IMR-90 (cell line): Measurements from ENCODE around the gene FLT4. TPM values are rescaled to one million over a fixed set of nuclear protein-coding genes. Genes with fewer than 3 reads are reported as not detected.

Source experiments
- ATAC-seq: fragments of 200-7000 bp; cut with Tn5 transposase; 2 replicates; pipeline ENCODE4 v1.9.1; 2020; ENCODE audit warnings: low read depth, mild to moderate bottlenecking, moderate library complexity
- BruUV-seq: library from RNA; stranded (reverse); fragments of 400-500 nt; replicated peaks from 2 replicates; lab custom pipeline; 2021; lab: Mats Ljungman, UMichigan
- CTCF ChIA-PET: fragments of 300-600 bp; formaldehyde crosslinking; extraction: SDS; loops from one replicate; lab custom pipeline; 2021; ENCODE audit warnings: antibody characterized with exemption; lab: Yijun Ruan, JAX
- POLR2A ChIA-PET: fragments of 300-600 bp; sonication (Branson Sonifier 250); formaldehyde crosslinking; loops from one replicate; lab custom pipeline; 2022; ENCODE audit warnings: antibody characterized with exemption; ENCODE audit not compliant: unreplicated experiment; lab: Charles Lee
- DNase-seq: peaks from one replicate; pipeline ENCODE4 v3.0.0; 2013
- H2AFZ ChIP-seq: replicated peaks from 2 replicates; pipeline ENCODE3; 2013; ENCODE audit warnings: low read length, mild to moderate bottlenecking; ENCODE audit not compliant: poor library complexity
- H2AK5ac ChIP-seq: 2 replicates; pipeline ENCODE4 v1.6.1; 2013; ENCODE audit warnings: low read depth, low read length, inconsistent platforms
- H2AK9ac ChIP-seq: replicated peaks from 2 replicates; pipeline ENCODE3; 2013; ENCODE audit warnings: mild to moderate bottlenecking, low read depth, low read length, moderate library complexity; ENCODE audit not compliant: poor library complexity
- H2BK120ac ChIP-seq: 2 replicates; pipeline ENCODE4 v1.6.1; 2013; ENCODE audit warnings: low read depth, low read length, inconsistent platforms
- H2BK15ac ChIP-seq: 3 replicates; pipeline ENCODE4 v1.6.1; 2013; ENCODE audit warnings: low read depth, low read length, inconsistent platforms
- H2BK20ac ChIP-seq: 2 replicates; pipeline ENCODE4 v1.6.1; 2013; ENCODE audit warnings: low read depth, mild to moderate bottlenecking, inconsistent platforms, low read length, moderate library complexity
- H2BK5ac ChIP-seq: 2 replicates; pipeline ENCODE4 v1.6.1; 2013; ENCODE audit warnings: mild to moderate bottlenecking, low read depth, low read length, inconsistent platforms; ENCODE audit not compliant: poor library complexity, severe bottlenecking
- H3K14ac ChIP-seq: replicated peaks from 2 replicates; pipeline ENCODE4 v1.6.1; 2013; ENCODE audit warnings: low read depth, low read length, inconsistent platforms
- H3K18ac ChIP-seq: 2 replicates; pipeline ENCODE4 v1.6.1; 2013; ENCODE audit warnings: low read depth, low read length, control low read depth
- H3K23ac ChIP-seq: 2 replicates; pipeline ENCODE4 v1.6.1; 2013; ENCODE audit warnings: low read depth, low read length, inconsistent platforms
- H3K27ac ChIP-seq: 2 replicates; pipeline ENCODE4 v1.5.1; 2013; ENCODE audit warnings: mild to moderate bottlenecking, control low read depth, low read length; ENCODE audit not compliant: insufficient read depth
- H3K27me3 ChIP-seq: 2 replicates; pipeline ENCODE4 v1.6.1; 2013; ENCODE audit warnings: low read length; ENCODE audit not compliant: control insufficient read depth, insufficient read depth
- H3K36me3 ChIP-seq: 2 replicates; pipeline ENCODE4 v1.6.1; 2013; ENCODE audit warnings: low read length, mixed read lengths; ENCODE audit not compliant: control insufficient read depth, insufficient read depth
- H3K4ac ChIP-seq: 2 replicates; pipeline ENCODE4 v1.6.1; 2013; ENCODE audit warnings: low read depth, low read length, inconsistent platforms
- H3K4me1 ChIP-seq: 2 replicates; pipeline ENCODE4 v1.6.1; 2013; ENCODE audit warnings: low read length, mixed read lengths; ENCODE audit not compliant: control insufficient read depth, insufficient read depth
- H3K4me2 ChIP-seq: 2 replicates; pipeline ENCODE4 v1.6.1; 2013; ENCODE audit warnings: low read depth, mild to moderate bottlenecking, control low read depth, low read length, moderate library complexity
- H3K4me3 ChIP-seq: 2 replicates; pipeline ENCODE4 v1.5.1; 2013; ENCODE audit warnings: low read depth, mild to moderate bottlenecking, control low read depth, low read length, moderate library complexity; ENCODE audit not compliant: insufficient read depth
- H3K56ac ChIP-seq: 2 replicates; pipeline ENCODE4 v1.6.1; 2013; ENCODE audit warnings: low read length, inconsistent platforms; ENCODE audit not compliant: insufficient read depth; ENCODE audit errors: extremely low read depth
- H3K79me1 ChIP-seq, 2 experiments: 2 replicates each; pipeline ENCODE4 v1.6.1; 2013; ENCODE audit warnings: low read length in 2 of 2, inconsistent platforms in 1 of 2, low read depth in 1 of 2
- H3K9ac ChIP-seq: 2 replicates; pipeline ENCODE4 v1.6.1; 2013; ENCODE audit warnings: low read depth, low read length, control low read depth
- H3K9me1 ChIP-seq: 2 replicates; pipeline ENCODE4 v1.6.1; 2013; ENCODE audit warnings: low read length, inconsistent platforms; ENCODE audit not compliant: insufficient read depth
- H3K9me3 ChIP-seq: 2 replicates; pipeline ENCODE4 v1.6.1; 2013; ENCODE audit warnings: low read length; ENCODE audit not compliant: control insufficient read depth, insufficient read depth
- H4K20me1 ChIP-seq: 2 replicates; pipeline ENCODE4 v1.6.1; 2013; ENCODE audit warnings: low read length, inconsistent platforms; ENCODE audit not compliant: insufficient read depth
- H4K5ac ChIP-seq: 2 replicates; pipeline ENCODE4 v1.6.1; 2013; ENCODE audit warnings: mild to moderate bottlenecking, low read depth, low read length, control low read depth
- H4K8ac ChIP-seq, 2 experiments: 2 replicates each; pipeline ENCODE4 v1.6.1; 2013; ENCODE audit warnings: low read depth in 2 of 2, low read length in 2 of 2, control low read depth in 1 of 2, inconsistent platforms in 1 of 2
- H4K91ac ChIP-seq: 2 replicates; pipeline ENCODE4 v1.6.1; 2013; ENCODE audit warnings: low read depth, low read length, inconsistent platforms; ENCODE audit not compliant: insufficient read depth
- CEBPB ChIP-seq: IDR thresholded peaks from 2 replicates; pipeline ENCODE4 v1.6.1; 2012; ENCODE audit warnings: low read depth, low read length, improper control_type of control experiment
- CHD1 ChIP-seq: IDR thresholded peaks from 2 replicates; pipeline ENCODE4 v1.6.1; 2012; ENCODE audit warnings: low read depth, low read length, improper control_type of control experiment
- CTCF ChIP-seq: conservative IDR thresholded peaks from 2 replicates; pipeline ENCODE4 v1.5.1; 2012; ENCODE audit warnings: mild to moderate bottlenecking, low read depth, low read length, improper control_type of control experiment
- ELK1 ChIP-seq: fragments of 150-350 bp; IDR thresholded peaks from 2 replicates; pipeline ENCODE4 v1.6.1; 2016; ENCODE audit warnings: low read depth, mild to moderate bottlenecking, low read length, moderate library complexity, borderline replicate concordance
- FOS ChIP-seq: fragments of 150-350 bp; IDR thresholded peaks from 2 replicates; pipeline ENCODE4 v1.6.1; 2016; ENCODE audit warnings: low read depth, low read length
- MAFK ChIP-seq: IDR thresholded peaks from 2 replicates; pipeline ENCODE4 v1.6.1; 2012; ENCODE audit warnings: low read depth, low read length, improper control_type of control experiment
- MAZ ChIP-seq: IDR thresholded peaks from 2 replicates; pipeline ENCODE4 v1.6.1; 2012; ENCODE audit warnings: low read depth, mild to moderate bottlenecking, low read length, improper control_type of control experiment, moderate library complexity, borderline replicate concordance
- MXI1 ChIP-seq: IDR thresholded peaks from 2 replicates; pipeline ENCODE4 v1.6.1; 2012; ENCODE audit warnings: low read depth, mild to moderate bottlenecking, low read length, moderate library complexity, borderline replicate concordance
- NFE2L2 ChIP-seq: fragments of 150-350 bp; IDR thresholded peaks from 2 replicates; pipeline ENCODE4 v1.6.1; 2016; ENCODE audit warnings: low read depth, mild to moderate bottlenecking, low read length
- RCOR1 ChIP-seq: IDR thresholded peaks from 2 replicates; pipeline ENCODE4 v1.6.1; 2012; ENCODE audit warnings: mild to moderate bottlenecking, low read length, improper control_type of control experiment; ENCODE audit not compliant: insufficient replicate concordance
- RFX5 ChIP-seq: IDR thresholded peaks from 2 replicates; pipeline ENCODE4 v1.8.0; 2012; ENCODE audit warnings: low read depth, mild to moderate bottlenecking, low read length, moderate library complexity
- USF2 ChIP-seq: fragments of 150-350 bp; IDR thresholded peaks from 2 replicates; pipeline ENCODE4 v1.6.1; 2017; ENCODE audit warnings: mild to moderate bottlenecking, antibody characterized with exemption, low read length, low read depth
- WGBS, 2 experiments: methylation state at CpG; one replicate each; pipeline versions ENCODE4 v1.1.5 to v1.1.7; 2013; ENCODE audit warnings: missing lambda C conversion rate in 2 of 2; ENCODE audit not compliant: insufficient read length in 1 of 2; ENCODE audit errors: extremely low coverage in 2 of 2; 5-methylcytosine and 5-hydroxymethylcytosine counted together
- dilution Hi-C: fragments of 300-500 bp; cut with HindIII; formaldehyde crosslinking; loops from one replicate; pipeline ENCODE4 v1.14.3; 2018; ENCODE audit warnings: low sequenced_read_pairs; ENCODE audit not compliant: unreplicated experiment
- in situ Hi-C: fragments of 300-500 bp; cut with MboI; formaldehyde crosslinking; loops from 3 replicates; pipeline ENCODE4 v1.14.3; 2019; ENCODE audit warnings: low sequenced_read_pairs, inconsistent platforms, mixed read lengths
- intact Hi-C: fragments of 100-400 bp; cut with micrococcal nuclease; formaldehyde crosslinking; loops from 2 replicates; pipeline ENCODE4 v1.10.0; 2022
- polyA plus RNA-seq, 3 experiments: library from polyadenylated mRNA; depleted of rRNA; stranded (reverse); fragments of >200 nt; gene quantifications; 2 replicates each; pipeline ENCODE4 v1.2.3, GENCODE V29; 2012; ENCODE audit warnings: low replicate concordance in 1 of 3
- total RNA-seq: library from RNA; depleted of rRNA; stranded (reverse); fragments of >200 nt; gene quantifications from 2 replicates; pipeline ENCODE4 v1.2.3, GENCODE V29; 2012

The FLT4 gene
- total and polyA plus RNA-seq, 2 of the 4 experiments (the other 2 are of a cell fraction) = under 0.01 to 0.07 TPM

- H3K9me1 ChIP-seq = no peaks in the 10 kb centered on the region
- H2BK120ac ChIP-seq = no peak overlapping the region
- H2BK15ac ChIP-seq = no peak overlapping the region
- H3K4me3 ChIP-seq = no peak overlapping the region
- in situ Hi-C loops = no loop called here
- no peak overlapping the region for H2AK5ac ChIP-seq
- no peak for TF ChIP-seq RFX5
- no peak for TF ChIP-seq FOS
- no peak for TF ChIP-seq CHD1
- TF ChIP-seq RCOR1 = no peak
- no peak for TF ChIP-seq MAFK
- no peak for TF ChIP-seq CEBPB
- TF ChIP-seq MAZ = no peak
- TF ChIP-seq CTCF = no peak
- no peak for TF ChIP-seq MXI1
- TF ChIP-seq ELK1 = no peak
- TF ChIP-seq NFE2L2 = no peak
- no peak for TF ChIP-seq USF2
- no peak overlapping the region for H4K8ac ChIP-seq
- no peak overlapping the region for H3K14ac ChIP-seq
- H3K9ac ChIP-seq = no peak overlapping the region
- no peaks in the 10 kb centered on the region for H4K20me1 ChIP-seq
- H3K18ac ChIP-seq = no peak overlapping the region
- DNase-seq (no peak), ATAC-seq (no peak)
- no peak overlapping the region for H4K5ac ChIP-seq
- H3K56ac ChIP-seq = no peak overlapping the region
- H3K23ac ChIP-seq = no peak overlapping the region
- WGBS, 2 experiments = 71% methylated on average over 4 of the region's 14 CpGs; no CpG with 5 or more reads in 1 of the 2 experiments
- H3K79me1 ChIP-seq = no peaks in the 10 kb centered on the region
- no peak overlapping the region for H2AFZ ChIP-seq
- no peak overlapping the region for H3K4me2 ChIP-seq
- no peak overlapping the region for H3K4ac ChIP-seq
- H4K91ac ChIP-seq = no peak overlapping the region
- dilution Hi-C loops = no loop called here
- H3K27ac ChIP-seq = no peak overlapping the region
- POLR2A ChIA-PET = no interaction called here
- no peak overlapping the region for H2BK5ac ChIP-seq
- no peaks in the 10 kb centered on the region for H3K4me1 ChIP-seq
- H3K9me3 ChIP-seq = no peaks in the 10 kb centered on the region
- H3K27me3 ChIP-seq = peaks cover 8% of the 10 kb centered on the region
- no peak overlapping the region for H2AK9ac ChIP-seq
- BruUV-seq = no TSS peak
- CTCF ChIA-PET = no interaction called here
- no peaks in the 10 kb centered on the region for H3K36me3 ChIP-seq
- H2BK20ac ChIP-seq = no peak overlapping the region
- intact Hi-C loops = no loop called here
Measured at GRCh38 chr5:180675036-180675635, 25.7 kb upstream of the FLT4 start.
